Measurements from ENCODE around the gene SLC25A48.

- TF ChIP-seq CTCF (conservative IDR thresholded peaks at IDR 0.05) (no peak), EZH2 (IDR thresholded peaks at IDR 0.05; ENCODE audit: low read depth) (no peak)
Observed at GRCh38 chr5:135835766-135836165, 1.3 kb downstream of the SLC25A48 start.
